MM.1S (cell line): Measurements from ENCODE around the gene PLXNA4.

ENCODE experiments used
- DNase-seq: peaks from one replicate; pipeline ENCODE4 v3.0.0-alpha.2; 2015
- H2AFZ ChIP-seq: fragments of 300-600 bp; sonication (generic); 2 replicates; pipeline ENCODE4 v1.6.0; 2016; ENCODE audit warnings: antibody characterized with exemption, low read length
- H3F3A ChIP-seq: fragments of 300-600 bp; sonication (generic); 2 replicates; pipeline ENCODE4 v1.6.1; 2016; ENCODE audit warnings: mild to moderate bottlenecking, antibody characterized with exemption, low read length, moderate library complexity, mixed read lengths; ENCODE audit not compliant: insufficient read depth
- H3K27ac ChIP-seq: fragments of 300-600 bp; sonication (generic); 2 replicates; pipeline ENCODE4 v1.5.1; 2016; ENCODE audit warnings: mild to moderate bottlenecking, low read length
- H3K27me3 ChIP-seq: fragments of 300-600 bp; sonication (generic); replicated peaks from 2 replicates; pipeline ENCODE4 v1.6.0; 2016; ENCODE audit warnings: low read length; ENCODE audit not compliant: insufficient read depth
- H3K36me3 ChIP-seq: fragments of 300-600 bp; sonication (generic); replicated peaks from 2 replicates; pipeline ENCODE4 v1.6.1; 2016; ENCODE audit warnings: mild to moderate bottlenecking, low read length, mixed read lengths; ENCODE audit not compliant: insufficient read depth
- H3K4me1 ChIP-seq: fragments of 300-600 bp; sonication (generic); 2 replicates; pipeline ENCODE4 v1.6.1; 2016; ENCODE audit warnings: low read length, mixed read lengths
- H3K4me2 ChIP-seq: fragments of 300-600 bp; sonication (generic); 2 replicates; pipeline ENCODE4 v1.6.0; 2016; ENCODE audit warnings: low read depth, low read length
- H3K4me3 ChIP-seq: fragments of 300-600 bp; sonication (generic); 2 replicates; pipeline ENCODE4 v1.5.1; 2016; ENCODE audit warnings: low read length, mixed read lengths
- H3K79me2 ChIP-seq: fragments of 300-600 bp; sonication (generic); 2 replicates; pipeline ENCODE4 v1.6.1; 2016; ENCODE audit warnings: mixed run types, low read length, mixed read lengths
- H3K9ac ChIP-seq: fragments of 300-600 bp; sonication (generic); 2 replicates; pipeline ENCODE4 v1.6.1; 2016; ENCODE audit warnings: low read length, mixed read lengths
- H3K9me2 ChIP-seq: fragments of 300-600 bp; sonication (generic); replicated peaks from 2 replicates; pipeline ENCODE4 v1.6.1; 2016; ENCODE audit warnings: mild to moderate bottlenecking, low read length, mixed read lengths; ENCODE audit not compliant: insufficient read depth
- H3K9me3 ChIP-seq: fragments of 300-600 bp; sonication (generic); replicated peaks from 2 replicates; pipeline ENCODE4 v1.6.1; 2016; ENCODE audit warnings: mild to moderate bottlenecking, low read length, mixed read lengths; ENCODE audit not compliant: insufficient read depth
- H4K20me1 ChIP-seq: fragments of 300-600 bp; sonication (generic); 2 replicates; pipeline ENCODE4 v1.6.1; 2016; ENCODE audit warnings: mild to moderate bottlenecking, low read length, moderate library complexity, mixed read lengths; ENCODE audit not compliant: insufficient read depth
- CTCF ChIP-seq: fragments of 300-600 bp; sonication (generic); IDR thresholded peaks from 2 replicates; pipeline ENCODE4 v1.5.1; 2016; ENCODE audit warnings: antibody characterized with exemption, low read length, mixed read lengths
- EZH2 ChIP-seq: fragments of 300-600 bp; sonication (generic); optimal IDR thresholded peaks from 2 replicates; pipeline ENCODE3; 2017; ENCODE audit warnings: low read depth, mild to moderate bottlenecking, antibody characterized with exemption, low read length, mixed read lengths
- EZH2phosphoT487 ChIP-seq: fragments of 300-600 bp; sonication (generic); IDR thresholded peaks from 2 replicates; pipeline ENCODE4 v1.6.1; 2018; ENCODE audit warnings: antibody characterized with exemption, low read length

Gene PLXNA4

GRCh38 chr7:132528695-132529094 is 47.6 kb downstream of the PLXNA4 start:
- no peaks in the 10 kb centered on the region for H3K4me1 ChIP-seq
- no peaks in the 10 kb centered on the region for H4K20me1 ChIP-seq
- no peak for DNase-seq
- H3K4me2 ChIP-seq: no peak overlapping the region
- no peaks in the 10 kb centered on the region for H3F3A ChIP-seq
- H3K27ac ChIP-seq: no peak overlapping the region
- TF ChIP-seq CTCF (no peak), EZH2 (no peak), EZH2phosphoT487 (no peak)
- H3K36me3 ChIP-seq: no peaks in the 10 kb centered on the region
- no peaks in the 10 kb centered on the region for H3K9me2 ChIP-seq
- no peaks in the 10 kb centered on the region for H3K79me2 ChIP-seq
- H3K9me3 ChIP-seq: no peaks in the 10 kb centered on the region
- no peak overlapping the region for H3K9ac ChIP-seq
- no peaks in the 10 kb centered on the region for H3K27me3 ChIP-seq
- H3K4me3 ChIP-seq: no peak overlapping the region
- H2AFZ ChIP-seq: no peak overlapping the region

GRCh38 chr7:132527467-132528410 is 48.5 kb downstream of the PLXNA4 start:
- no peak for DNase-seq
- H4K20me1 ChIP-seq: no peaks in the 10 kb centered on the region

GRCh38 chr7:132526111-132526740 is 50.0 kb downstream of the PLXNA4 start:
- Histone ChIP-seq H3K4me3 (no peak overlapping the region), H3K9ac (no peak overlapping the region), H2AFZ (no peak overlapping the region), H3K27ac (no peak overlapping the region), H3K4me2 (no peak overlapping the region), H3K36me3 (no peaks in the 10 kb centered on the region), H3K79me2 (no peaks in the 10 kb centered on the region), H3F3A (no peaks in the 10 kb centered on the region), H3K27me3 (no peaks in the 10 kb centered on the region), H3K4me1 (no peaks in the 10 kb centered on the region), H4K20me1 (no peaks in the 10 kb centered on the region), H3K9me3 (no peaks in the 10 kb centered on the region), H3K9me2 (no peaks in the 10 kb centered on the region)
- DNase-seq: no peak
- no peak for TF ChIP-seq CTCF
- no peak for TF ChIP-seq EZH2phosphoT487
- TF ChIP-seq EZH2: no peak

More at GRCh38 chr7:132527467-132528410, 48.5 kb downstream of the PLXNA4 start:
- TF ChIP-seq CTCF: no peak
- TF ChIP-seq EZH2: no peak
- TF ChIP-seq EZH2phosphoT487: no peak
- Histone ChIP-seq H3K79me2 (no peaks in the 10 kb centered on the region), H3K9me3 (no peaks in the 10 kb centered on the region), H3K9ac (no peak overlapping the region), H3K4me2 (no peak overlapping the region), H3F3A (no peaks in the 10 kb centered on the region), H2AFZ (no peak overlapping the region), H3K4me3 (no peak overlapping the region), H3K9me2 (no peaks in the 10 kb centered on the region), H3K4me1 (no peaks in the 10 kb centered on the region), H3K36me3 (no peaks in the 10 kb centered on the region), H3K27ac (no peak overlapping the region), H3K27me3 (no peaks in the 10 kb centered on the region)
